ENCODE measurements around the gene MYBPC1. TPM values are rescaled to one million over a fixed set of nuclear protein-coding genes. Genes with fewer than 3 reads are reported as not detected.
A peak's percentile ranks its signal among the peaks of the same experiment; 100 is the strongest.
"Not testable (repeated sequence)": the region's sequence is repeated elsewhere in the genome, so short reads cannot be mapped to it uniquely, and the experiment has no call there.

Gene MYBPC1
- polyA plus RNA-seq, 1 donor = 3,488 TPM

DNA sequence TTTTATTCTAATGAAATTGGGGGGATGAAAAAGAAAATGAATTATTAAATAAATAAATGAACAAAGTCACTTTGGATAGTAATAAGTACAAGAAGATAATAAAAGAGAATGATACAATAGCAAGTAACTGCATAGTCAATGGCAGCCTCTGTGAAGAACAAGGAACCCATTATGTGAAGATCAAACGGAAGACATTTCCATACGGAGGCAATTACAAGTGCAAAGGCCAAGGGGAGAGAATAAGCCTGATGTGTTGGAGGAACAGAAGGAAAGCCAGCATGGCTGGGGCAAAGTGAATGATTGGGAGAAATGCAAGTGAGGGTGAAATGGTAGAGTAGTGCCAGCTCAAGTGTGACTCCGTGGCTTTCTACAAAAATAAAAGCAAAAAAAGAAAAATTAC lies 58.7 kb downstream of the MYBPC1 start:
- no peak for DNase-seq

GRCh38 chr12:101654442-101654841 lies 59.7 kb downstream of the MYBPC1 start:
- DNase-seq = no peak

DNA sequence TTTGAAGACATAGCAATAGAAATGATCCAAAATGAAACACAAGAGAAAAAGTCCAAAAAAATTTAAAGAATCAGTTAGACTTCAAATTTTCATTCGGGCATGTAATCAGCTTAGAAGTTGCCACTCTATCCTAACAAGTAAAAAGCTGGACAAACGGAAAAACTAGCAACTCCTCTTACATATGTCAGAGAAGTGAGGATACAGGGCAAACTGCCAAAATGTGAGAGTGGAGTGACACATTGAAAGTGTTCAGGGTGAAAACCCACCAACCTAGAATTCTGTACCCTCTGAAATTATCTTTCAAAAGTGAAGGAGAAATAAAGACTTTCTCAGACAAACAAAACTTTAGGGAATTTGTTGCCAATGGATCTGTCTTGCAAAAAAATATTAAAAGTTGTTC lies 60.6 kb downstream of the MYBPC1 start:
- no peak for DNase-seq

DNA sequence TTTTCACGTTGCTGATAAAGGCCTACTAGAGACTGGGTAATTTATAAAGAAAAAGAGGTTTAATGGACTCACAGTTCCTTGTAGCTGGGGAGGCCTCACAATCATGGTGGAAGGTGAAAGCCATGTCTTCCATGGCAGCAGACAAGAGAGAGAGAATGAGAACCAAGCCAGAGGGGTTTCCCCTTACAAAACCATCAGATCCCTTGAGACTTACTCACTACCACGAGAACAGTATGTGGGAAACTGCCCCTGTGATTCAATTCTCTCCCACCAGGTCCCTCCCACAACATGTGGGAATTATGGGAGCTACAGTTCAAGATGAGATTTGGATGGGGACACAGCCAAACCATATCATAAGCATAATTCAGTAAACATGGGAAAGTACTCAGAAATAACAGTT lies 65.9 kb downstream of the MYBPC1 start:
- not testable (repeated sequence) for DNase-seq

- no peak for DNase-seq
These were observed 68.5 kb downstream of the MYBPC1 start for GRCh38 chr12:101663298-101663697.

GRCh38 chr12:101664992-101665391 lies 70.2 kb downstream of the MYBPC1 start:
- no peak for DNase-seq

DNA sequence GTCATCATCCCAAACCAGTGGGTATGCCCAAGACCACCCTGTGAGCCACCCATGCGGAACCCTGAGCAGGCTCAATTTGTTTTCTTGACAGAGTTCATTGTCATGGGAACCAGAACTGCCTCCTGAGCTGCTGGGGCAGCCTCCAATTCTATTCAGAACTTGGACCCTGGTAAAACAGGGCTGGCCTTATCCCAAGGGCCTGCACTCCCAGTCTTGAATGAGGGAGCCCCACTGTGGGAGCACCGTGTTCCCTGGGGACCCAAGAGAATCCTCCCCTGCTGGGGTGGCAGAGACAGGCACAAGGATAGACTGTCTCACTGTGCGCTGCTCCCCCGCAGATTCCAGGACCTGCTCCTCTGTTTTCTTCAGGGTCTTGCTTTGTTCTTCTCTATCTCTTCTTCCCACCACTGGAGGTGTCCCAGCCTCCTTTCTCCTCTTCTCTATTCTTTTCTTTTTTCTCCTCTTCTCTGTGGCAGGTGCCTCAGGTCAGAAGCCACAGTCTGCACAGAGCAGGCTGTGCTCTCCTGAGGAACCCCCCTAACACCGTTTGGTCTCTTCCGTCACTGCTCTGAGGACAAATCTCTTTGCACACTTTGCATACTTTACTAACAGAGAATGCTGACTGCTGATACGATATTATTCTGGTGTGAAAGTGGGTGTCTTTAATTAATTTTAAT lies 71.4 kb downstream of the MYBPC1 start:
- no peak for DNase-seq

DNA sequence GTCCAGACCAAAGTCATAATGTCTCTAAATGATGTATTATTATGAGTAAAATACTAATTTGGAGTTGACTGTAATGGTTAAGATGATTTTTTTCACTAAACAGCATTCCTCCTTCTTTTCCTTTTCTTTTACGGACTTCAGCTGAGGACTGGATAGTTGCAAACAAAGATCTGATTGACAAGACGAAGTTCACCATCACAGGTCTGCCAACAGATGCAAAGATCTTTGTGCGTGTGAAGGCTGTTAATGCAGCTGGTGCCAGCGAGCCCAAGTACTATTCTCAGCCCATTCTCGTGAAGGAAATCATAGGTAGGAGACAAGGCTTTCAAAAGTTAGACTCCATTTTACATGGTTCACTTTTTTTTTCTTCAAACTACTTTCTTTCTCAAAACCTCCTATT lies 72.8 kb downstream of the MYBPC1 start:
- DNase-seq = no peak

GRCh38 chr12:101670007-101670671 lies 75.4 kb downstream of the MYBPC1 start:
- no peak for DNase-seq

- peak; percentile 8 for DNase-seq
These were observed 76.5 kb downstream of the MYBPC1 start for GRCh38 chr12:101671157-101671791.

DNA sequence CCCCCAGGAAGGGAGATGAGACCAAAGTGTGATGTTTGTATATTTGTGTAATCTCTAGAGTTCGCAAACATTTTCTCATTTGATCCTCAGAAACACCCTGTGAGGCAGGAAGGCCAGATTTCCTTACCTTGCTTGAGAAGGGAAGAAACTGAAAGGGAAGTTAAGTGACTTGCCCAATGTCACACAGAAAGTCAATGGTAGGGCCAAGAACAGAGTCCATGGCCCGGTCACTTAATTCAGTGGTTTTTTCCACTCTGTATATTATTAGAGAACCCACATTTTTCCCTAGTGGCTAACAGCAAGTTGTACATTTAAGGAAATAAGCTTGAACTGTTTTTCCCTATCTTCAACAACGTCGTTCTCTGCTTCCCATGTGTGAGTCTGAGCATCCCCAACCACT lies 77.1 kb downstream of the MYBPC1 start:
- no peak for DNase-seq

GRCh38 chr12:101675555-101675954 lies 80.8 kb downstream of the MYBPC1 start:
- DNase-seq = no peak

DNA sequence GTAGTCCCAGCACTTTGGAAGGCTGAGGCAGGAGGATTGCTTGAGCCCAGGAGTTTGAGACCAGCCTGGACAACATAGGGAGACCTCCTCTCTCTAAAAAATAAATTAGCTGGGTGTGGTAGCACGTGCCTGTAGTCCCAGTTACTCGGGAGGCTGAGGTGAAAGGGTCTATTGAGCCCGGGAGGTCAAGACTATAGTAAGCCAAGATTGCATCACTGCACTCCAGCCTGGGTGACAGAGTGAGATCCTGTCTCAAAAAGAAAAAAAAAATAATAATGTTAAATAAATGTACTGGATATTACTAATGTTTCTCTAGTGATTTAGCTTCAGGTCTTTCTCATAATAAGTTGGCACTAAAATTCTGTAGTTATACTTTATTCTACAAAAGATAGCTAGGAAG lies 81.7 kb downstream of the MYBPC1 start:
- not testable (repeated sequence) for DNase-seq

- no peak for DNase-seq
These were observed 83.3 kb downstream of the MYBPC1 start for GRCh38 chr12:101678081-101678480.

DNA sequence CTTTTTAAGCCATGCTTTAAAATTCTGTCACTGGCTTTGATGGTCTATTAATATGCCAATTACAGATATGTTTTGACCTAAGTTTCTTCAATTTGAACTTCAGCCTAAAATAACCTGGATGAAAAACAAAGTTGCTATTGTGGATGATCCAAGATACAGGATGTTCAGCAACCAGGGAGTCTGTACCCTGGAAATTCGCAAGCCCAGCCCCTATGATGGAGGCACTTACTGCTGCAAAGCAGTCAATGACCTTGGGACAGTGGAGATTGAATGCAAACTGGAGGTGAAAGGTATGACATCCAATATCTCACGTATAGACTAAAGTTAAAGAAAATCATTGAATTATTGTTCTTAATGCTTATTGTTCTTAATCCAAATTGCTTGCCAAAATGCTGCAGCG lies 85.5 kb downstream of the MYBPC1 start:
- no peak for DNase-seq

GRCh38 chr12:101680647-101681046 lies 85.9 kb downstream of the MYBPC1 start:
- DNase-seq = no peak

GRCh38 chr12:101681627-101682026 lies 86.9 kb downstream of the MYBPC1 start:
- DNase-seq = not testable (repeated sequence)

DNA sequence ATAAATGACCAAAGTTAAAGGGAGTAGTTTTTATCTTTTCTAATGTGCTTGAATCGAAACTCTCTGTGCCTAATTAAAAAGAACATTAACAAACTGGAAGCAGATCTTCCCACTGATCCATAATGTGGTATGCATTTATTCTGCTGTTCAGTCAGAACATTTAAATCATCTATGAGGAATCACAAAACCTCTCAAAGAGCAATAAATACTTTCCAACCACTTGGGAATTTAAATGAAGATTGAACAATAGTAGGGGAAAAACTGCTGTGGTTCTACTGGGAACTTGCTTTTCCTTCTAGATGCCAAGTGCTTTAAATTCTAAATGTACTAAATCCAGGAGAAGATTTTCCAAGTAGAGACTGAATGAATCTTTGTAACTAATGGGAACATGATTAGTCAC lies 90.3 kb downstream of the MYBPC1 start:
- no peak for DNase-seq

GRCh38 chr12:101686176-101686575 lies 91.4 kb downstream of the MYBPC1 start:
- DNase-seq = no peak

GRCh38 chr12:101690544-101691098 lies 95.8 kb downstream of the MYBPC1 start:
- no peak for DNase-seq

GRCh38 chr12:101691503-101692096 lies 96.8 kb downstream of the MYBPC1 start:
- no peak for DNase-seq

GRCh38 chr12:101694297-101694848 lies 99.6 kb downstream of the MYBPC1 start:
- no peak for DNase-seq

- DNase-seq = no peak
These were observed 100.2 kb downstream of the MYBPC1 start for GRCh38 chr12:101694986-101695385.

Measured in hindlimb muscle (tissue), 1 donor.